Measurements from ENCODE around the gene HECTD1.
"Not testable (repeated sequence)": the region's sequence is repeated elsewhere in the genome, so short reads cannot be mapped to it uniquely, and the experiment has no call there.

Gene HECTD1

GRCh38 chr14:31093884-31094839, 113.4 kb downstream of the HECTD1 start:
- DNase-seq (ENCODE audit: low read depth in 2 of 2): not testable (repeated sequence)

GRCh38 chr14:31092160-31092708, 115.4 kb downstream of the HECTD1 start:
- DNase-seq (ENCODE audit: low read depth in 2 of 2): no peak

GRCh38 chr14:31090883-31091764, 116.5 kb downstream of the HECTD1 start:
- peak; percentile 50 to 51 for DNase-seq (ENCODE audit: low read depth in 2 of 2)

- not testable (repeated sequence) for DNase-seq (ENCODE audit: low read depth in 2 of 2)
These were observed 121.1 kb downstream of the HECTD1 start for GRCh38 chr14:31086466-31086865.

- DNase-seq (ENCODE audit: low read depth in 2 of 2): no peak
These were observed 122.6 kb downstream of the HECTD1 start for GRCh38 chr14:31085027-31085426.

GRCh38 chr14:31084385-31084784, 123.2 kb downstream of the HECTD1 start:
- DNase-seq (ENCODE audit: low read depth in 2 of 2): no peak

- no peak for DNase-seq (ENCODE audit: low read depth in 2 of 2)
These were observed 123.8 kb downstream of the HECTD1 start for GRCh38 chr14:31083781-31084180.

GRCh38 chr14:31080484-31080883, 127.1 kb downstream of the HECTD1 start:
- no peak for DNase-seq (ENCODE audit: low read depth in 2 of 2)

- DNase-seq (ENCODE audit: low read depth in 2 of 2): no peak
These were observed 127.5 kb downstream of the HECTD1 start for GRCh38 chr14:31080056-31080455.

GRCh38 chr14:31078766-31079165, 128.8 kb downstream of the HECTD1 start:
- DNase-seq (ENCODE audit: low read depth in 2 of 2): no peak

- no peak for DNase-seq (ENCODE audit: low read depth in 2 of 2)
These were observed 132.4 kb downstream of the HECTD1 start for GRCh38 chr14:31075144-31075543.

GRCh38 chr14:31071151-31071550, 136.4 kb downstream of the HECTD1 start:
- DNase-seq (ENCODE audit: low read depth in 2 of 2): no peak

GRCh38 chr14:31070431-31070830, 137.2 kb downstream of the HECTD1 start:
- peak; percentile 84 to 86 for DNase-seq (ENCODE audit: low read depth in 2 of 2)

GRCh38 chr14:31069343-31069742, 138.2 kb downstream of the HECTD1 start:
- DNase-seq (ENCODE audit: low read depth in 2 of 2): no peak

GRCh38 chr14:31068235-31068634, 139.4 kb downstream of the HECTD1 start:
- DNase-seq (ENCODE audit: low read depth in 2 of 2): no peak

GRCh38 chr14:31062908-31063307, 144.7 kb downstream of the HECTD1 start:
- DNase-seq (ENCODE audit: low read depth in 2 of 2): not testable (repeated sequence)

- no peak for DNase-seq (ENCODE audit: low read depth in 2 of 2)
These were observed 147.2 kb downstream of the HECTD1 start for GRCh38 chr14:31060253-31060875.

GRCh38 chr14:31059152-31059924, 148.3 kb downstream of the HECTD1 start:
- peak; percentile 54 to 56 for DNase-seq (ENCODE audit: low read depth in 2 of 2)

GRCh38 chr14:31057701-31058364, 149.8 kb downstream of the HECTD1 start:
- no peak for DNase-seq (ENCODE audit: low read depth in 2 of 2)

GRCh38 chr14:31057035-31057434, 150.6 kb downstream of the HECTD1 start:
- DNase-seq (ENCODE audit: low read depth in 2 of 2): no peak
